PFSK-1 (cell line): Measurements from ENCODE around the gene ZC4H2.

Experiments used
- POLR2AphosphoS5 ChIP-seq: IDR thresholded peaks from 2 replicates; pipeline ENCODE4 v1.6.1; 2012; ENCODE audit warnings: low read depth, mild to moderate bottlenecking, control low read depth, low read length, moderate library complexity
- SIN3A ChIP-seq: IDR thresholded peaks from 2 replicates; pipeline ENCODE4 v1.6.1; 2012; ENCODE audit warnings: mild to moderate bottlenecking, low read length, moderate library complexity, borderline replicate concordance; ENCODE audit not compliant: insufficient read depth
- TF ChIP-seq, protein P1 (sequence below), 2 experiments: IDR thresholded peaks; 2 replicates each; pipeline versions ENCODE4 v1.6.1 to v1.8.0; 2011 to 2012; ENCODE audit warnings: low read depth in 2 of 2, low read length in 2 of 2, control low read depth in 1 of 2, inconsistent platforms in 1 of 2, mild to moderate bottlenecking in 1 of 2, moderate library complexity in 1 of 2; ENCODE audit not compliant: insufficient read depth in 1 of 2

DNA sequence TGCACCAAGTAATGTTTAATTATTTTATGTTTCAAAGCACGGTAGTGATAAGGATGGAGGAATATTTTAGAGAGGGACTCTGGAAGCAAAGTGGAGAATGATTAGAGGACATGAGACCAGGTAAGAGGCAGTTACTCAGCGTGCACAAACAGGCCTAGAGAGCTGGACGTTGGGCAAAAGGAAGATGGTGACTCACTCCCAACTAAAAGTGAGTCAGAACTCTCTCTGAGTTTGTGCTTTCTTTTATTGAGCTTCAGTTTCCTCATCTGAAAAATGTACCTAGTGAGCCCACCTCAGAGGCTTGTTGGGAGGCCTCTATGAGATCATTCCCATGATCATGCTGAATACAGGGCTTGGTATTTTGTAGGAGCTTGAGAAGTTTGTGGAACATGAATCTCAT is 1.6 kb upstream of the ZC4H2 start:
- no peak for TF ChIP-seq SIN3A
- TF ChIP-seq POLR2AphosphoS5: no peak
- TF ChIP-seq, protein P1, sequence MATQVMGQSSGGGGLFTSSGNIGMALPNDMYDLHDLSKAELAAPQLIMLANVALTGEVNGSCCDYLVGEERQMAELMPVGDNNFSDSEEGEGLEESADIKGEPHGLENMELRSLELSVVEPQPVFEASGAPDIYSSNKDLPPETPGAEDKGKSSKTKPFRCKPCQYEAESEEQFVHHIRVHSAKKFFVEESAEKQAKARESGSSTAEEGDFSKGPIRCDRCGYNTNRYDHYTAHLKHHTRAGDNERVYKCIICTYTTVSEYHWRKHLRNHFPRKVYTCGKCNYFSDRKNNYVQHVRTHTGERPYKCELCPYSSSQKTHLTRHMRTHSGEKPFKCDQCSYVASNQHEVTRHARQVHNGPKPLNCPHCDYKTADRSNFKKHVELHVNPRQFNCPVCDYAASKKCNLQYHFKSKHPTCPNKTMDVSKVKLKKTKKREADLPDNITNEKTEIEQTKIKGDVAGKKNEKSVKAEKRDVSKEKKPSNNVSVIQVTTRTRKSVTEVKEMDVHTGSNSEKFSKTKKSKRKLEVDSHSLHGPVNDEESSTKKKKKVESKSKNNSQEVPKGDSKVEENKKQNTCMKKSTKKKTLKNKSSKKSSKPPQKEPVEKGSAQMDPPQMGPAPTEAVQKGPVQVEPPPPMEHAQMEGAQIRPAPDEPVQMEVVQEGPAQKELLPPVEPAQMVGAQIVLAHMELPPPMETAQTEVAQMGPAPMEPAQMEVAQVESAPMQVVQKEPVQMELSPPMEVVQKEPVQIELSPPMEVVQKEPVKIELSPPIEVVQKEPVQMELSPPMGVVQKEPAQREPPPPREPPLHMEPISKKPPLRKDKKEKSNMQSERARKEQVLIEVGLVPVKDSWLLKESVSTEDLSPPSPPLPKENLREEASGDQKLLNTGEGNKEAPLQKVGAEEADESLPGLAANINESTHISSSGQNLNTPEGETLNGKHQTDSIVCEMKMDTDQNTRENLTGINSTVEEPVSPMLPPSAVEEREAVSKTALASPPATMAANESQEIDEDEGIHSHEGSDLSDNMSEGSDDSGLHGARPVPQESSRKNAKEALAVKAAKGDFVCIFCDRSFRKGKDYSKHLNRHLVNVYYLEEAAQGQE (IDR thresholded peaks at IDR 0.05; ENCODE audit: insufficient read depth in 1 of 2, low read depth in 2 of 2, low read length in 2 of 2): no peak
